ENCODE results near the gene ZNF446. TPM values are rescaled to one million over a fixed set of nuclear protein-coding genes. Genes with fewer than 3 reads are reported as not detected.
A peak's percentile ranks its signal among the peaks of the same experiment; 100 is the strongest.

Gene ZNF446
- total and polyA plus RNA-seq, 9 of the 15 experiments (the other 6 are each of a cell fraction or from before 2014, with no cell fraction given): 0.07 to 4.8 (median 1.2) TPM

- TF ChIP-seq POLR2H (tag; IDR thresholded peaks at IDR 0.05; ENCODE audit: low read depth): peak; percentile 87
- TF ChIP-seq ZNF717 (CRISPR knock-in tag; IDR thresholded peaks at IDR 0.05): 0 out of 2 replicates have a peak, but pooled peaks have one; percentile 8
- TF ChIP-seq, protein P1, sequence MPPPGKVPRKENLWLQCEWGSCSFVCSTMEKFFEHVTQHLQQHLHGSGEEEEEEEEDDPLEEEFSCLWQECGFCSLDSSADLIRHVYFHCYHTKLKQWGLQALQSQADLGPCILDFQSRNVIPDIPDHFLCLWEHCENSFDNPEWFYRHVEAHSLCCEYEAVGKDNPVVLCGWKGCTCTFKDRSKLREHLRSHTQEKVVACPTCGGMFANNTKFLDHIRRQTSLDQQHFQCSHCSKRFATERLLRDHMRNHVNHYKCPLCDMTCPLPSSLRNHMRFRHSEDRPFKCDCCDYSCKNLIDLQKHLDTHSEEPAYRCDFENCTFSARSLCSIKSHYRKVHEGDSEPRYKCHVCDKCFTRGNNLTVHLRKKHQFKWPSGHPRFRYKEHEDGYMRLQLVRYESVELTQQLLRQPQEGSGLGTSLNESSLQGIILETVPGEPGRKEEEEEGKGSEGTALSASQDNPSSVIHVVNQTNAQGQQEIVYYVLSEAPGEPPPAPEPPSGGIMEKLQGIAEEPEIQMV (tag; conservative IDR thresholded peaks at IDR 0.05; ENCODE audit: low read depth): no peak
- TF ChIP-seq KLF1 (tag; IDR thresholded peaks at IDR 0.05): peak; percentile 82
- peak; percentile 81 for TF ChIP-seq SP1 (CRISPR knock-in tag; IDR thresholded peaks at IDR 0.05)
- TF ChIP-seq SRSF3 (IDR thresholded peaks at IDR 0.05; ENCODE audit: insufficient read depth, low read length): no peak
- no peak for TF ChIP-seq ZNF408 (CRISPR knock-in tag; IDR thresholded peaks at IDR 0.05; ENCODE audit: low read depth)
- TF ChIP-seq, protein P2, sequence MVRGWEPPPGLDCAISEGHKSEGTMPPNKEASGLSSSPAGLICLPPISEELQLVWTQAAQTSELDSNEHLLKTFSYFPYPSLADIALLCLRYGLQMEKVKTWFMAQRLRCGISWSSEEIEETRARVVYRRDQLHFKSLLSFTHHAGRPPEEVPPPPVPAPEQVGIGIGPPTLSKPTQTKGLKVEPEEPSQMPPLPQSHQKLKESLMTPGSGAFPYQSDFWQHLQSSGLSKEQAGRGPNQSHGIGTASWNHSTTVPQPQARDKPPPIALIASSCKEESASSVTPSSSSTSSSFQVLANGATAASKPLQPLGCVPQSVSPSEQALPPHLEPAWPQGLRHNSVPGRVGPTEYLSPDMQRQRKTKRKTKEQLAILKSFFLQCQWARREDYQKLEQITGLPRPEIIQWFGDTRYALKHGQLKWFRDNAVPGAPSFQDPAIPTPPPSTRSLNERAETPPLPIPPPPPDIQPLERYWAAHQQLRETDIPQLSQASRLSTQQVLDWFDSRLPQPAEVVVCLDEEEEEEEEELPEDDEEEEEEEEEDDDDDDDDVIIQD (CRISPR knock-in tag; IDR thresholded peaks at IDR 0.05): no peak
- TF ChIP-seq CCNT2 (IDR thresholded peaks at IDR 0.05; ENCODE audit: borderline replicate concordance, extremely low read depth, insufficient read length, low read depth, low read length): peak; percentile 95
- TF ChIP-seq MEF2A (IDR thresholded peaks at IDR 0.05; ENCODE audit: control insufficient read depth, low read depth, low read length): no peak
- no peak for TF ChIP-seq ZNF324 (CRISPR knock-in tag; IDR thresholded peaks at IDR 0.05)
- no peak for TF ChIP-seq NFIC (IDR thresholded peaks at IDR 0.05)
- TF ChIP-seq, protein P3, sequence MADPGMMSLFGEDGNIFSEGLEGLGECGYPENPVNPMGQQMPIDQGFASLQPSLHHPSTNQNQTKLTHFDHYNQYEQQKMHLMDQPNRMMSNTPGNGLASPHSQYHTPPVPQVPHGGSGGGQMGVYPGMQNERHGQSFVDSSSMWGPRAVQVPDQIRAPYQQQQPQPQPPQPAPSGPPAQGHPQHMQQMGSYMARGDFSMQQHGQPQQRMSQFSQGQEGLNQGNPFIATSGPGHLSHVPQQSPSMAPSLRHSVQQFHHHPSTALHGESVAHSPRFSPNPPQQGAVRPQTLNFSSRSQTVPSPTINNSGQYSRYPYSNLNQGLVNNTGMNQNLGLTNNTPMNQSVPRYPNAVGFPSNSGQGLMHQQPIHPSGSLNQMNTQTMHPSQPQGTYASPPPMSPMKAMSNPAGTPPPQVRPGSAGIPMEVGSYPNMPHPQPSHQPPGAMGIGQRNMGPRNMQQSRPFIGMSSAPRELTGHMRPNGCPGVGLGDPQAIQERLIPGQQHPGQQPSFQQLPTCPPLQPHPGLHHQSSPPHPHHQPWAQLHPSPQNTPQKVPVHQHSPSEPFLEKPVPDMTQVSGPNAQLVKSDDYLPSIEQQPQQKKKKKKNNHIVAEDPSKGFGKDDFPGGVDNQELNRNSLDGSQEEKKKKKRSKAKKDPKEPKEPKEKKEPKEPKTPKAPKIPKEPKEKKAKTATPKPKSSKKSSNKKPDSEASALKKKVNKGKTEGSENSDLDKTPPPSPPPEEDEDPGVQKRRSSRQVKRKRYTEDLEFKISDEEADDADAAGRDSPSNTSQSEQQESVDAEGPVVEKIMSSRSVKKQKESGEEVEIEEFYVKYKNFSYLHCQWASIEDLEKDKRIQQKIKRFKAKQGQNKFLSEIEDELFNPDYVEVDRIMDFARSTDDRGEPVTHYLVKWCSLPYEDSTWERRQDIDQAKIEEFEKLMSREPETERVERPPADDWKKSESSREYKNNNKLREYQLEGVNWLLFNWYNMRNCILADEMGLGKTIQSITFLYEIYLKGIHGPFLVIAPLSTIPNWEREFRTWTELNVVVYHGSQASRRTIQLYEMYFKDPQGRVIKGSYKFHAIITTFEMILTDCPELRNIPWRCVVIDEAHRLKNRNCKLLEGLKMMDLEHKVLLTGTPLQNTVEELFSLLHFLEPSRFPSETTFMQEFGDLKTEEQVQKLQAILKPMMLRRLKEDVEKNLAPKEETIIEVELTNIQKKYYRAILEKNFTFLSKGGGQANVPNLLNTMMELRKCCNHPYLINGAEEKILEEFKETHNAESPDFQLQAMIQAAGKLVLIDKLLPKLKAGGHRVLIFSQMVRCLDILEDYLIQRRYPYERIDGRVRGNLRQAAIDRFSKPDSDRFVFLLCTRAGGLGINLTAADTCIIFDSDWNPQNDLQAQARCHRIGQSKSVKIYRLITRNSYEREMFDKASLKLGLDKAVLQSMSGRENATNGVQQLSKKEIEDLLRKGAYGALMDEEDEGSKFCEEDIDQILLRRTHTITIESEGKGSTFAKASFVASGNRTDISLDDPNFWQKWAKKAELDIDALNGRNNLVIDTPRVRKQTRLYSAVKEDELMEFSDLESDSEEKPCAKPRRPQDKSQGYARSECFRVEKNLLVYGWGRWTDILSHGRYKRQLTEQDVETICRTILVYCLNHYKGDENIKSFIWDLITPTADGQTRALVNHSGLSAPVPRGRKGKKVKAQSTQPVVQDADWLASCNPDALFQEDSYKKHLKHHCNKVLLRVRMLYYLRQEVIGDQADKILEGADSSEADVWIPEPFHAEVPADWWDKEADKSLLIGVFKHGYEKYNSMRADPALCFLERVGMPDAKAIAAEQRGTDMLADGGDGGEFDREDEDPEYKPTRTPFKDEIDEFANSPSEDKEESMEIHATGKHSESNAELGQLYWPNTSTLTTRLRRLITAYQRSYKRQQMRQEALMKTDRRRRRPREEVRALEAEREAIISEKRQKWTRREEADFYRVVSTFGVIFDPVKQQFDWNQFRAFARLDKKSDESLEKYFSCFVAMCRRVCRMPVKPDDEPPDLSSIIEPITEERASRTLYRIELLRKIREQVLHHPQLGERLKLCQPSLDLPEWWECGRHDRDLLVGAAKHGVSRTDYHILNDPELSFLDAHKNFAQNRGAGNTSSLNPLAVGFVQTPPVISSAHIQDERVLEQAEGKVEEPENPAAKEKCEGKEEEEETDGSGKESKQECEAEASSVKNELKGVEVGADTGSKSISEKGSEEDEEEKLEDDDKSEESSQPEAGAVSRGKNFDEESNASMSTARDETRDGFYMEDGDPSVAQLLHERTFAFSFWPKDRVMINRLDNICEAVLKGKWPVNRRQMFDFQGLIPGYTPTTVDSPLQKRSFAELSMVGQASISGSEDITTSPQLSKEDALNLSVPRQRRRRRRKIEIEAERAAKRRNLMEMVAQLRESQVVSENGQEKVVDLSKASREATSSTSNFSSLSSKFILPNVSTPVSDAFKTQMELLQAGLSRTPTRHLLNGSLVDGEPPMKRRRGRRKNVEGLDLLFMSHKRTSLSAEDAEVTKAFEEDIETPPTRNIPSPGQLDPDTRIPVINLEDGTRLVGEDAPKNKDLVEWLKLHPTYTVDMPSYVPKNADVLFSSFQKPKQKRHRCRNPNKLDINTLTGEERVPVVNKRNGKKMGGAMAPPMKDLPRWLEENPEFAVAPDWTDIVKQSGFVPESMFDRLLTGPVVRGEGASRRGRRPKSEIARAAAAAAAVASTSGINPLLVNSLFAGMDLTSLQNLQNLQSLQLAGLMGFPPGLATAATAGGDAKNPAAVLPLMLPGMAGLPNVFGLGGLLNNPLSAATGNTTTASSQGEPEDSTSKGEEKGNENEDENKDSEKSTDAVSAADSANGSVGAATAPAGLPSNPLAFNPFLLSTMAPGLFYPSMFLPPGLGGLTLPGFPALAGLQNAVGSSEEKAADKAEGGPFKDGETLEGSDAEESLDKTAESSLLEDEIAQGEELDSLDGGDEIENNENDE (IDR thresholded peaks at IDR 0.05; ENCODE audit: low read depth, low read length): no peak
These were observed at the start of gene ZNF446 (continued) for GRCh38 chr19:58475714-58476497.
